Hepatocyte (in vitro differentiated cells): ENCODE data around the gene TAS2R38.

ENCODE experiments used
- EZH2 ChIP-seq: fragments of 200-600 bp; sonication (generic); IDR thresholded peaks from 2 replicates; pipeline ENCODE4 v1.6.1; 2016; ENCODE audit warnings: antibody characterized with exemption, mild to moderate bottlenecking, borderline replicate concordance
- TF ChIP-seq, protein P1 (sequence below): fragments of 200-600 bp; sonication (generic); IDR thresholded peaks from 2 replicates; pipeline ENCODE4 v1.5.1; 2016; ENCODE audit warnings: antibody characterized with exemption, mild to moderate bottlenecking; ENCODE audit not compliant: poor library complexity

DNA sequence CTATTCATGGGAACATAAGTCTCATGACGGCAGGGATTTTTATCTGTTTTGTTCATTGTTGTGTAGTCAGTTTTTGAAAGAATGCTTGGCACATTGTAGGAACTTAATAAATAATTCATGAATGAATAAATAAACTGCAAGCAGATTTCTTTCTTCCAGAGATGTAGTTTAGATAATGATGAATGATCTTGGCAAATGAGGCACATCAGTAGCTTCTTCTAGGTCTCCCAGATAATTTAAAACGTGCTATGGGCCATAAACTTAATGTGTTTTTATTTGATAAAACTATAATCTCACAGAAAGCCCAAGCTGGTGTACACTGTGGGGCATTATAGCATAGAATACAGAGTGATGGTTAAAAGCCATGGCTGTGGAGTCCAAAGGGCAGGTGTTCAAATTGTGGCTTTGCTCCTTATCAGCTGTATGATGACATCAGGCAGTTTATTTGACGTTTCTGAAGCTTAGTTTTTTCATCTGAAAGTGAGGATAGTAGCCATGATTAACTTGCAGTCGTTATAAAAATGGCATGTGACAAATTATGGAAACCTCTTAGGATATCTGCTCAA is 25.6 kb upstream of the TAS2R38 start:
- TF ChIP-seq, protein P1, sequence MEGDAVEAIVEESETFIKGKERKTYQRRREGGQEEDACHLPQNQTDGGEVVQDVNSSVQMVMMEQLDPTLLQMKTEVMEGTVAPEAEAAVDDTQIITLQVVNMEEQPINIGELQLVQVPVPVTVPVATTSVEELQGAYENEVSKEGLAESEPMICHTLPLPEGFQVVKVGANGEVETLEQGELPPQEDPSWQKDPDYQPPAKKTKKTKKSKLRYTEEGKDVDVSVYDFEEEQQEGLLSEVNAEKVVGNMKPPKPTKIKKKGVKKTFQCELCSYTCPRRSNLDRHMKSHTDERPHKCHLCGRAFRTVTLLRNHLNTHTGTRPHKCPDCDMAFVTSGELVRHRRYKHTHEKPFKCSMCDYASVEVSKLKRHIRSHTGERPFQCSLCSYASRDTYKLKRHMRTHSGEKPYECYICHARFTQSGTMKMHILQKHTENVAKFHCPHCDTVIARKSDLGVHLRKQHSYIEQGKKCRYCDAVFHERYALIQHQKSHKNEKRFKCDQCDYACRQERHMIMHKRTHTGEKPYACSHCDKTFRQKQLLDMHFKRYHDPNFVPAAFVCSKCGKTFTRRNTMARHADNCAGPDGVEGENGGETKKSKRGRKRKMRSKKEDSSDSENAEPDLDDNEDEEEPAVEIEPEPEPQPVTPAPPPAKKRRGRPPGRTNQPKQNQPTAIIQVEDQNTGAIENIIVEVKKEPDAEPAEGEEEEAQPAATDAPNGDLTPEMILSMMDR = no peak
- no peak for TF ChIP-seq EZH2
